Hepatocyte (in vitro differentiated cells): ENCODE measurements around the gene FOXQ1.

Source experiments
- CTCF ChIP-seq: fragments of 200-600 bp; sonication (generic); IDR thresholded peaks from 2 replicates; pipeline ENCODE4 v1.5.1; 2016; ENCODE audit warnings: antibody characterized with exemption, mild to moderate bottlenecking; ENCODE audit not compliant: poor library complexity
- EZH2 ChIP-seq: fragments of 200-600 bp; sonication (generic); IDR thresholded peaks from 2 replicates; pipeline ENCODE4 v1.6.1; 2016; ENCODE audit warnings: antibody characterized with exemption, mild to moderate bottlenecking, borderline replicate concordance
- EZH2phosphoT487 ChIP-seq: fragments of 200-600 bp; sonication (generic); IDR thresholded peaks from one replicate; pipeline ENCODE4 v1.6.1; 2018; ENCODE audit warnings: antibody characterized with exemption, mild to moderate bottlenecking, low read depth, moderate library complexity; ENCODE audit not compliant: unreplicated experiment, severe bottlenecking

GRCh38 chr6:1263039-1263849 is 48.7 kb upstream of the FOXQ1 start:
- no peak for TF ChIP-seq CTCF
- no peak for TF ChIP-seq EZH2
- no peak for TF ChIP-seq EZH2phosphoT487
